ENCODE data around the gene USP8. TPM values are rescaled to one million over a fixed set of nuclear protein-coding genes. Genes with fewer than 3 reads are reported as not detected.
"Not testable (repeated sequence)": the region's sequence is repeated elsewhere in the genome, so short reads cannot be mapped to it uniquely, and the experiment has no call there.

The USP8 gene
- total RNA-seq, 1 donor from 2014 or later, result 54.5 TPM

- Mint-ChIP-seq H3K36me3 (ENCODE audit: low read depth, unreplicated experiment) (no peaks in the 10 kb centered on the region), H3K4me1 (ENCODE audit: low read depth, unreplicated experiment) (no peaks in the 10 kb centered on the region), H3K9me3 (ENCODE audit: unreplicated experiment) (peaks cover 2% of the 10 kb centered on the region), H3K4me3 (ENCODE audit: unreplicated experiment) (no peak overlapping the region), H3K27me3 (ENCODE audit: low read depth, unreplicated experiment) (no peaks in the 10 kb centered on the region), H3K27ac (ENCODE audit: unreplicated experiment) (no peak overlapping the region)
- FAIRE-seq (no peak), DNase-seq (ENCODE audit: low read depth) (no peak)
- H3K4me1 ChIP-seq (ENCODE audit: insufficient read depth, low read length), result no peaks in the 10 kb centered on the region
- H3K4me2 ChIP-seq (ENCODE audit: low read length), result no peak overlapping the region
- H3K9me3 ChIP-seq (ENCODE audit: insufficient read depth, low read depth, low read length), result no peaks in the 10 kb centered on the region
- H3K36me3 ChIP-seq (ENCODE audit: insufficient read depth, low read length), result no peaks in the 10 kb centered on the region
- TF ChIP-seq CTCF (IDR thresholded peaks at IDR 0.05; ENCODE audit: insufficient read depth, low read depth, low read length), result no peak
- no peak for TF ChIP-seq EZH2 (IDR thresholded peaks at IDR 0.05; ENCODE audit: insufficient read depth, low read length)
- no peaks in the 10 kb centered on the region for H3K27me3 ChIP-seq (ENCODE audit: insufficient read depth, low read length)
- H3K9ac ChIP-seq (ENCODE audit: low read length), result no peak overlapping the region
- H2AFZ ChIP-seq (ENCODE audit: low read depth, low read length), result no peak overlapping the region
- H3K4me3 ChIP-seq (ENCODE audit: insufficient read depth, low read depth, low read length), result no peak overlapping the region
- H3K27ac ChIP-seq (ENCODE audit: low read depth, low read length), result no peak overlapping the region
- no peaks in the 10 kb centered on the region for H4K20me1 ChIP-seq (ENCODE audit: insufficient read depth, low read length)
- no peaks in the 10 kb centered on the region for H3K79me2 ChIP-seq (ENCODE audit: insufficient read depth, low read length)
These were observed 44.1 kb upstream of the USP8 start for GRCh38 chr15:50380089-50380488.

GRCh38 chr15:50381438-50381837, 42.8 kb upstream of the USP8 start:
- FAIRE-seq, result no peak
- no peak overlapping the region for H3K4me2 ChIP-seq (ENCODE audit: low read length)
- Mint-ChIP-seq H3K27ac (ENCODE audit: unreplicated experiment) (no peak overlapping the region), H3K9me3 (ENCODE audit: unreplicated experiment) (peaks cover 2% of the 10 kb centered on the region), H3K27me3 (ENCODE audit: low read depth, unreplicated experiment) (no peaks in the 10 kb centered on the region), H3K4me3 (ENCODE audit: unreplicated experiment) (no peak overlapping the region), H3K36me3 (ENCODE audit: low read depth, unreplicated experiment) (no peaks in the 10 kb centered on the region), H3K4me1 (ENCODE audit: low read depth, unreplicated experiment) (no peaks in the 10 kb centered on the region)
- no peak overlapping the region for H3K9ac ChIP-seq (ENCODE audit: low read length)
- no peaks in the 10 kb centered on the region for H4K20me1 ChIP-seq (ENCODE audit: insufficient read depth, low read length)
- H3K4me1 ChIP-seq (ENCODE audit: insufficient read depth, low read length), result no peaks in the 10 kb centered on the region
- no peaks in the 10 kb centered on the region for H3K36me3 ChIP-seq (ENCODE audit: insufficient read depth, low read length)
- TF ChIP-seq EZH2 (IDR thresholded peaks at IDR 0.05; ENCODE audit: insufficient read depth, low read length) (no peak), CTCF (IDR thresholded peaks at IDR 0.05; ENCODE audit: insufficient read depth, low read depth, low read length) (no peak)
- H3K79me2 ChIP-seq (ENCODE audit: insufficient read depth, low read length), result no peaks in the 10 kb centered on the region
- H3K9me3 ChIP-seq (ENCODE audit: insufficient read depth, low read depth, low read length), result no peaks in the 10 kb centered on the region
- no peak overlapping the region for H3K4me3 ChIP-seq (ENCODE audit: insufficient read depth, low read depth, low read length)
- H3K27ac ChIP-seq (ENCODE audit: low read depth, low read length), result no peak overlapping the region
- no peak for DNase-seq (ENCODE audit: low read depth)
- H2AFZ ChIP-seq (ENCODE audit: low read depth, low read length), result no peak overlapping the region
- H3K27me3 ChIP-seq (ENCODE audit: insufficient read depth, low read length), result no peaks in the 10 kb centered on the region

GRCh38 chr15:50382408-50382807, 41.8 kb upstream of the USP8 start:
- H3K27me3 Mint-ChIP-seq (ENCODE audit: low read depth, unreplicated experiment); FAIRE-seq; H3K36me3 Mint-ChIP-seq (ENCODE audit: low read depth, unreplicated experiment): not testable (repeated sequence)

More at GRCh38 chr15:50382408-50382807, 41.8 kb upstream of the USP8 start:
- not testable (repeated sequence) for H3K4me2 ChIP-seq (ENCODE audit: low read length); H3K79me2 ChIP-seq (ENCODE audit: insufficient read depth, low read length); H3K9me3 ChIP-seq (ENCODE audit: insufficient read depth, low read depth, low read length); H3K4me3 Mint-ChIP-seq (ENCODE audit: unreplicated experiment); H3K4me3 ChIP-seq (ENCODE audit: insufficient read depth, low read depth, low read length); H3K27ac ChIP-seq (ENCODE audit: low read depth, low read length); H3K27me3 ChIP-seq (ENCODE audit: insufficient read depth, low read length); H3K36me3 ChIP-seq (ENCODE audit: insufficient read depth, low read length); H3K4me1 Mint-ChIP-seq (ENCODE audit: low read depth, unreplicated experiment); H3K9ac ChIP-seq (ENCODE audit: low read length); H4K20me1 ChIP-seq (ENCODE audit: insufficient read depth, low read length); DNase-seq (ENCODE audit: low read depth); H2AFZ ChIP-seq (ENCODE audit: low read depth, low read length); H3K27ac Mint-ChIP-seq (ENCODE audit: unreplicated experiment); H3K9me3 Mint-ChIP-seq (ENCODE audit: unreplicated experiment); H3K4me1 ChIP-seq (ENCODE audit: insufficient read depth, low read length)

All from astrocyte (in vitro differentiated cells and primary cell).